ENCODE data around the gene TMEM254. TPM values are rescaled to one million over a fixed set of nuclear protein-coding genes. Genes with fewer than 3 reads are reported as not detected.

Gene TMEM254
- total and polyA plus RNA-seq, 2 of the 4 experiments (the other 2 are of a cell fraction): 4.7 to 10.7 TPM

DNA sequence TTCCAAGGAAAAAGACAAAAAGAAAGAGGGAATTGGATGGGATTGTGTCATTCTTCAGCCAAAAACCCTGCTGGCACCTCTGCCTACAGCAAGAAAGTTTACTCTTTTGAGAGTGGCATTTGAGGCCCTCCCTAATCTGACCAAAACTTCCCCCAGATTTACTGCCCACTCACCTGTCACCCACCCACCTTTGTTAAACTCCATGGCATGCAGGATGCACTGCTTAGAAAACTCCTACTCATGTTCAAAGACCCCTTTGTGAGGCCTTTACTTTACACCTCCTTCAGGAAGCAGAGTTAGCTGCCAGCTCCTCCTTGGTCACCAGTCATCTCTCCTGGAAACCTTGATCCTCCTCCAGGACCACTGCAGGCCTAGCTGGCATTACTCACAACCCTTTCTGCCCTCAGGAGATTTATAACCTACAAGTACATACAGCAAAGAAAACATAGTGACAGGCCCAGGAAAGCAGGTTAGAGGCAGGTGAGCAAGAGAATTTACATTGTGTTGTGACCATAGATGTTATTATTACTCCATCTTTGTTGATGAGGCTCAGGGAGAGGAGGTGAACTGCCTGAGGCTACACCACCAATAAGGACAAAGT lies 43.7 kb downstream of the TMEM254 start:
- no peaks in the 10 kb centered on the region for H3K9me3 ChIP-seq (ENCODE audit: control insufficient read depth, insufficient read depth, low read length)
- H2BK15ac ChIP-seq (ENCODE audit: low read depth, low read length): no peak overlapping the region
- no peak overlapping the region for H3K4me3 ChIP-seq (ENCODE audit: insufficient read depth, low read depth, low read length)
- dilution Hi-C loops (cut with HindIII; ENCODE audit: low sequenced_read_pairs, unreplicated experiment) (no loop called here), in situ Hi-C loops (cut with MboI; ENCODE audit: low sequenced_read_pairs) (no loop called here), intact Hi-C loops (cut with micrococcal nuclease) (no loop called here)
- H4K91ac ChIP-seq (ENCODE audit: insufficient read depth, low read depth, low read length): no peak overlapping the region
- H3K4me1 ChIP-seq (ENCODE audit: control insufficient read depth, insufficient read depth, low read length): no peaks in the 10 kb centered on the region
- no peak overlapping the region for H2BK5ac ChIP-seq (ENCODE audit: low read depth, low read length, poor library complexity, severe bottlenecking)
- no peak overlapping the region for H2AK5ac ChIP-seq (ENCODE audit: low read depth, low read length)
- no peaks in the 10 kb centered on the region for H3K79me1 ChIP-seq (ENCODE audit: low read depth in 1 of 2, low read length in 2 of 2)
- no peak for ATAC-seq (ENCODE audit: low read depth)
- H2AK9ac ChIP-seq (replicated peaks; ENCODE audit: low read depth, low read length, poor library complexity): no peak overlapping the region
- ChIA-PET CTCF (no interaction called here), POLR2A (ENCODE audit: unreplicated experiment) (no interaction called here)
- H3K27ac ChIP-seq (ENCODE audit: insufficient read depth, low read length): no peak overlapping the region
- BruUV-seq (replicated peaks): no TSS peak
- DNase-seq: no peak
- H3K18ac ChIP-seq (ENCODE audit: low read depth, low read length): no peak overlapping the region
- no peak overlapping the region for H3K9ac ChIP-seq (ENCODE audit: low read depth, low read length)
- H3K36me3 ChIP-seq (ENCODE audit: control insufficient read depth, insufficient read depth, low read length): no peaks in the 10 kb centered on the region
- H3K56ac ChIP-seq (ENCODE audit: extremely low read depth, insufficient read depth, low read length): no peak overlapping the region
- no peaks in the 10 kb centered on the region for H4K20me1 ChIP-seq (ENCODE audit: insufficient read depth, low read length)
- TF ChIP-seq, protein P1, sequence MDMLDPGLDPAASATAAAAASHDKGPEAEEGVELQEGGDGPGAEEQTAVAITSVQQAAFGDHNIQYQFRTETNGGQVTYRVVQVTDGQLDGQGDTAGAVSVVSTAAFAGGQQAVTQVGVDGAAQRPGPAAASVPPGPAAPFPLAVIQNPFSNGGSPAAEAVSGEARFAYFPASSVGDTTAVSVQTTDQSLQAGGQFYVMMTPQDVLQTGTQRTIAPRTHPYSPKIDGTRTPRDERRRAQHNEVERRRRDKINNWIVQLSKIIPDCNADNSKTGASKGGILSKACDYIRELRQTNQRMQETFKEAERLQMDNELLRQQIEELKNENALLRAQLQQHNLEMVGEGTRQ (IDR thresholded peaks at IDR 0.05; ENCODE audit: low read depth, low read length): no peak
- TF ChIP-seq SMC3 (IDR thresholded peaks at IDR 0.05; ENCODE audit: low read depth, low read length) (no peak), BHLHE40 (IDR thresholded peaks at IDR 0.05; ENCODE audit: low read depth, low read length) (no peak)
- TF ChIP-seq, protein P2, sequence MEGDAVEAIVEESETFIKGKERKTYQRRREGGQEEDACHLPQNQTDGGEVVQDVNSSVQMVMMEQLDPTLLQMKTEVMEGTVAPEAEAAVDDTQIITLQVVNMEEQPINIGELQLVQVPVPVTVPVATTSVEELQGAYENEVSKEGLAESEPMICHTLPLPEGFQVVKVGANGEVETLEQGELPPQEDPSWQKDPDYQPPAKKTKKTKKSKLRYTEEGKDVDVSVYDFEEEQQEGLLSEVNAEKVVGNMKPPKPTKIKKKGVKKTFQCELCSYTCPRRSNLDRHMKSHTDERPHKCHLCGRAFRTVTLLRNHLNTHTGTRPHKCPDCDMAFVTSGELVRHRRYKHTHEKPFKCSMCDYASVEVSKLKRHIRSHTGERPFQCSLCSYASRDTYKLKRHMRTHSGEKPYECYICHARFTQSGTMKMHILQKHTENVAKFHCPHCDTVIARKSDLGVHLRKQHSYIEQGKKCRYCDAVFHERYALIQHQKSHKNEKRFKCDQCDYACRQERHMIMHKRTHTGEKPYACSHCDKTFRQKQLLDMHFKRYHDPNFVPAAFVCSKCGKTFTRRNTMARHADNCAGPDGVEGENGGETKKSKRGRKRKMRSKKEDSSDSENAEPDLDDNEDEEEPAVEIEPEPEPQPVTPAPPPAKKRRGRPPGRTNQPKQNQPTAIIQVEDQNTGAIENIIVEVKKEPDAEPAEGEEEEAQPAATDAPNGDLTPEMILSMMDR (conservative IDR thresholded peaks at IDR 0.05; ENCODE audit: low read depth, low read length): no peak
- no peaks in the 10 kb centered on the region for H3K9me1 ChIP-seq (ENCODE audit: insufficient read depth, low read length)
- H2AFZ ChIP-seq (replicated peaks; ENCODE audit: low read length, poor library complexity): no peak overlapping the region
- no peak overlapping the region for H3K4ac ChIP-seq (ENCODE audit: low read depth, low read length)
- no peak overlapping the region for H2BK120ac ChIP-seq (ENCODE audit: low read depth, low read length)
- no peak overlapping the region for H4K8ac ChIP-seq (ENCODE audit: low read depth in 2 of 2, low read length in 2 of 2)
- no peak overlapping the region for H3K23ac ChIP-seq (ENCODE audit: low read depth, low read length)
- no peak overlapping the region for H3K4me2 ChIP-seq (ENCODE audit: low read depth, low read length)
- H4K5ac ChIP-seq (ENCODE audit: low read depth, low read length): no peak overlapping the region
- no peak overlapping the region for H2BK20ac ChIP-seq (ENCODE audit: low read depth, low read length)
- H3K14ac ChIP-seq (replicated peaks; ENCODE audit: low read depth, low read length): no peak overlapping the region
- H3K27me3 ChIP-seq (ENCODE audit: control insufficient read depth, insufficient read depth, low read length): peaks cover 5% of the 10 kb centered on the region
